HCT116 (cell line): ENCODE results near the gene TRPC5OS. TPM values are rescaled to one million over a fixed set of nuclear protein-coding genes. Genes with fewer than 3 reads are reported as not detected.

Experiments
- ATAC-seq: fragments of 200-7000 bp; cut with Tn5 transposase; 2 replicates; pipeline ENCODE4 v1.9.1; 2020; ENCODE audit warnings: mild to moderate bottlenecking, moderate library complexity
- BruUV-seq: library from RNA; stranded (reverse); fragments of 400-500 nt; replicated peaks from 2 replicates; lab custom pipeline; 2021; lab: Mats Ljungman, UMichigan
- CTCF ChIA-PET: fragments of 300-600 bp; sonication (Branson Sonifier 250); formaldehyde crosslinking; loops from one replicate; lab custom pipeline; 2021; ENCODE audit warnings: antibody characterized with exemption; lab: Charles Lee
- POLR2A ChIA-PET: fragments of 300-600, 350-600 bp; sonication (Branson Sonifier 250); formaldehyde crosslinking; loops from one replicate; lab custom pipeline; 2021; ENCODE audit warnings: antibody characterized with exemption; lab: Charles Lee
- RAD21 ChIA-PET, 2 experiments: fragments of 300-600 bp; sonication (Branson Sonifier 250); formaldehyde crosslinking; loops; one replicate each; lab custom pipeline; 2023; ENCODE audit warnings: low total read pairs in 2 of 2; ENCODE audit not compliant: uncharacterized antibody in 2 of 2, unreplicated experiment in 2 of 2, low non-redundant PET in 1 of 2; lab: Charles Lee
- DNase-seq: peaks from one replicate; pipeline ENCODE4 v3.0.0-alpha.2; 2010; ENCODE audit warnings: low read depth, low spot score
- H2AFZ ChIP-seq: fragments of 200-600 bp; shearing (Covaris generic), sonication (generic); 2 replicates; pipeline ENCODE4 v1.6.1; 2017; ENCODE audit warnings: low read depth, mixed run types, mixed read lengths, antibody characterized with exemption, low read length; ENCODE audit not compliant: poor library complexity, severe bottlenecking
- H3K27ac ChIP-seq: 2 replicates; pipeline ENCODE4 v1.5.1; 2012; ENCODE audit warnings: low read depth, low read length
- H3K27me3 ChIP-seq: fragments of 200-600 bp; sonication (generic); 2 replicates; pipeline ENCODE4 v1.6.1; 2016; ENCODE audit warnings: mixed run types, low read length, mixed read lengths; ENCODE audit not compliant: insufficient read depth
- H3K36me3 ChIP-seq, 2 experiments: fragments of 200-500 bp in 1 of 2; fragments of 200-600 bp in 1 of 2; sonication (Bioruptor generic) in 1 of 2; sonication (generic) in 1 of 2; 2 replicates each; pipeline versions ENCODE4 v1.5.1 to v1.6.1; 2014 to 2016; ENCODE audit warnings: low read length in 2 of 2, inconsistent platforms in 1 of 2, mixed read lengths in 1 of 2, mixed run types in 1 of 2; ENCODE audit not compliant: insufficient read depth in 2 of 2, control insufficient read depth in 1 of 2
- H3K4me1 ChIP-seq, 2 experiments: fragments of 200-600 bp in 1 of 2; sonication (generic) in 1 of 2; 2 replicates each; pipeline versions ENCODE4 v1.5.1 to v1.6.1; 2012 to 2017; ENCODE audit warnings: low read length in 2 of 2, inconsistent platforms in 1 of 2, mild to moderate bottlenecking in 1 of 2, mixed read lengths in 1 of 2, mixed run types in 1 of 2, moderate library complexity in 1 of 2; ENCODE audit not compliant: insufficient read depth in 2 of 2, control insufficient read depth in 1 of 2
- H3K4me2 ChIP-seq: fragments of 200-600 bp; sonication (generic); 2 replicates; pipeline ENCODE4 v1.6.1; 2017; ENCODE audit warnings: mixed run types, low read length, mixed read lengths
- H3K4me3 ChIP-seq, 2 experiments: fragments of 200-600 bp in 1 of 2; sonication (generic) in 1 of 2; replicated peaks in 1 of 2; 2 replicates each; pipeline ENCODE4 v1.5.1; 2011 to 2016; ENCODE audit warnings: low read length in 2 of 2, control low read depth in 1 of 2, low read depth in 1 of 2, mild to moderate bottlenecking in 1 of 2, mixed read lengths in 1 of 2, mixed run types in 1 of 2
- H3K79me2 ChIP-seq: fragments of 200-600 bp; sonication (generic); 2 replicates; pipeline ENCODE4 v1.6.1; 2017; ENCODE audit warnings: mild to moderate bottlenecking, mixed run types, low read length, moderate library complexity, mixed read lengths; ENCODE audit not compliant: insufficient read depth
- H3K9ac ChIP-seq: fragments of 200-600 bp; sonication (generic); 2 replicates; pipeline ENCODE4 v1.6.1; 2016; ENCODE audit warnings: low read length, mixed read lengths
- H3K9me2 ChIP-seq: fragments of 200-600 bp; sonication (generic), shearing (Covaris generic); 2 replicates; pipeline ENCODE4 v1.6.1; 2017; ENCODE audit warnings: mixed run types, mild to moderate bottlenecking, moderate library complexity; ENCODE audit not compliant: insufficient read depth
- H3K9me3 ChIP-seq, 2 experiments: fragments of 200-500 bp in 1 of 2; fragments of 200-600 bp in 1 of 2; sonication (Bioruptor generic) in 1 of 2; sonication (generic) in 1 of 2; 2 replicates each; pipeline ENCODE4 v1.6.1; 2014 to 2017; ENCODE audit warnings: low read length in 2 of 2, mixed read lengths in 2 of 2, inconsistent platforms in 1 of 2, low read depth in 1 of 2, mild to moderate bottlenecking in 1 of 2, mixed run types in 1 of 2, moderate library complexity in 1 of 2; ENCODE audit not compliant: control insufficient read depth in 1 of 2, insufficient read depth in 1 of 2
- H4K20me1 ChIP-seq: fragments of 200-600 bp; sonication (generic), shearing (Covaris generic); 2 replicates; pipeline ENCODE4 v1.6.1; 2017; ENCODE audit warnings: mixed run types, mild to moderate bottlenecking, moderate library complexity; ENCODE audit not compliant: insufficient read depth
- CBX3 ChIP-seq: IDR thresholded peaks from 2 replicates; pipeline ENCODE4 v1.6.1; 2012; ENCODE audit warnings: low read depth
- CEBPB ChIP-seq: IDR thresholded peaks from 2 replicates; pipeline ENCODE4 v1.6.1; 2012; ENCODE audit warnings: low read depth
- EGR1 ChIP-seq: IDR thresholded peaks from 2 replicates; pipeline ENCODE4 v1.6.1; 2012; ENCODE audit warnings: low read depth
- ELF1 ChIP-seq: IDR thresholded peaks from 2 replicates; pipeline ENCODE4 v1.6.1; 2012; ENCODE audit warnings: low read depth, borderline replicate concordance
- EZH2 ChIP-seq: fragments of 200-600 bp; sonication (generic); IDR thresholded peaks from 2 replicates; pipeline ENCODE4 v1.6.1; 2017; ENCODE audit warnings: antibody characterized with exemption, mixed run types
- EZH2phosphoT487 ChIP-seq: fragments of 200-600 bp; IDR thresholded peaks from 2 replicates; pipeline ENCODE4 v1.6.1; 2018; ENCODE audit warnings: antibody characterized with exemption, borderline replicate concordance
- FOSL1 ChIP-seq: IDR thresholded peaks from 2 replicates; pipeline ENCODE4 v1.6.1; 2012; ENCODE audit warnings: low read depth
- JUND ChIP-seq: IDR thresholded peaks from 2 replicates; pipeline ENCODE4 v1.6.1; 2012
- POLR2A ChIP-seq: IDR thresholded peaks from 2 replicates; pipeline ENCODE4 v1.7.0; 2011; ENCODE audit warnings: borderline replicate concordance; ENCODE audit not compliant: insufficient read depth, insufficient read length; ENCODE audit errors: extremely low read depth
- POLR2AphosphoS5 ChIP-seq: IDR thresholded peaks from 2 replicates; pipeline ENCODE4 v1.6.1; 2011; ENCODE audit warnings: mild to moderate bottlenecking, low read depth, low read length, moderate library complexity
- RAD21 ChIP-seq: IDR thresholded peaks from 2 replicates; pipeline ENCODE4 v1.6.1; 2012; ENCODE audit warnings: low read depth, mild to moderate bottlenecking
- REST ChIP-seq: IDR thresholded peaks from 2 replicates; pipeline ENCODE4 v1.6.1; 2012; ENCODE audit warnings: low read depth
- SIN3A ChIP-seq: IDR thresholded peaks from 2 replicates; pipeline ENCODE4 v1.6.1; 2012; ENCODE audit warnings: low read depth
- SP1 ChIP-seq: IDR thresholded peaks from 2 replicates; pipeline ENCODE4 v1.6.1; 2012; ENCODE audit warnings: low read depth
- TCF7L2 ChIP-seq: IDR thresholded peaks from 2 replicates; pipeline ENCODE4 v1.7.0; 2011; ENCODE audit warnings: borderline replicate concordance, inconsistent platforms; ENCODE audit not compliant: insufficient read depth, insufficient read length; ENCODE audit errors: extremely low read depth
- YY1 ChIP-seq: IDR thresholded peaks from 2 replicates; pipeline ENCODE4 v1.6.1; 2011; ENCODE audit warnings: low read length, low read depth, moderate library complexity, mild to moderate bottlenecking; ENCODE audit not compliant: insufficient replicate concordance; ENCODE audit errors: extremely low read depth
- ZNF274 ChIP-seq: fragments of 200-500 bp; sonication (Bioruptor generic); IDR thresholded peaks from 2 replicates; pipeline ENCODE4 v1.6.1; 2014; ENCODE audit warnings: mild to moderate bottlenecking, low read depth, low read length, inconsistent platforms
- intact Hi-C: fragments of 100-400 bp; cut with micrococcal nuclease; formaldehyde crosslinking; loops from 2 replicates; pipeline ENCODE4 v1.10.0; 2022
- total RNA-seq: library from RNA; stranded (reverse); gene quantifications from one replicate; pipeline ENCODE4 v1.2.1, GENCODE V29; 2021; ENCODE audit not compliant: unreplicated experiment

TRPC5OS gene
- total RNA-seq, 1 experiment from 2014 or later: 0.07 TPM

- H2AFZ ChIP-seq: no peak overlapping the region
- no peak overlapping the region for H3K9ac ChIP-seq
- H3K4me1 ChIP-seq: no peaks in the 10 kb centered on the region
- H3K9me2 ChIP-seq: no peaks in the 10 kb centered on the region
- ATAC-seq (no peak), DNase-seq (no peak)
- H3K27me3 ChIP-seq: no peaks in the 10 kb centered on the region
- no peaks in the 10 kb centered on the region for H4K20me1 ChIP-seq
- BruUV-seq: no TSS peak
- ChIA-PET POLR2A (no interaction called here), RAD21 (no interaction called here), CTCF (no interaction called here)
- H3K4me2 ChIP-seq: no peak overlapping the region
- no peaks in the 10 kb centered on the region for H3K79me2 ChIP-seq
- H3K27ac ChIP-seq: no peak overlapping the region
- intact Hi-C loops: no loop called here
- TF ChIP-seq REST: no peak
- no peak for TF ChIP-seq EGR1
- TF ChIP-seq EZH2phosphoT487: no peak
- no peak for TF ChIP-seq ELF1
- TF ChIP-seq FOSL1: no peak
- TF ChIP-seq EZH2: no peak
- no peak for TF ChIP-seq CBX3
- no peak for TF ChIP-seq SP1
- TF ChIP-seq ZNF274: no peak
- TF ChIP-seq TCF7L2: no peak
- TF ChIP-seq JUND: no peak
- no peak for TF ChIP-seq YY1
- TF ChIP-seq POLR2A: no peak
- no peak for TF ChIP-seq RAD21
- TF ChIP-seq SIN3A: no peak
- no peak for TF ChIP-seq POLR2AphosphoS5
- no peak for TF ChIP-seq CEBPB
- no peaks in the 10 kb centered on the region for H3K36me3 ChIP-seq
- H3K4me3 ChIP-seq: no peak overlapping the region
- H3K9me3 ChIP-seq: no peaks in the 10 kb centered on the region
Observed at GRCh38 chrX:111877681-111878080, 1.7 kb downstream of the TRPC5OS start.
